Breast epithelium (tissue), 4 donors: ENCODE results near the gene GTPBP6. TPM values are rescaled to one million over a fixed set of nuclear protein-coding genes. Genes with fewer than 3 reads are reported as not detected.

Experiments used
- DNase-seq, 2 donors: peaks; one replicate each; pipeline ENCODE4 v3.0.0-alpha.2; 2019; ENCODE audit warnings: low spot score in 2 of 2
- H3K27ac ChIP-seq, 2 donors: fragments of 200-600 bp; sonication (generic) in 1 of 2; one replicate each; pipeline ENCODE4 v1.5.1; 2016 to 2019; ENCODE audit warnings: mild to moderate bottlenecking in 1 of 2
- H3K27me3 ChIP-seq, 2 donors: fragments of 200-600 bp; sonication (generic) in 1 of 2; one replicate each; pipeline versions ENCODE4 v1.5.1 to v1.6.0; 2017 to 2019; ENCODE audit warnings: control low read depth in 1 of 2, mild to moderate bottlenecking in 1 of 2
- H3K36me3 ChIP-seq: fragments of 200-600 bp; one replicate; pipeline ENCODE4 v1.5.1; 2019
- H3K4me1 ChIP-seq, 2 donors: fragments of 200-600 bp; sonication (generic); one replicate each; pipeline ENCODE4 v1.5.1; 2016 to 2019; ENCODE audit warnings: control low read depth in 1 of 2
- H3K4me3 ChIP-seq, 3 donors: fragments of 200-600 bp; sonication (generic); 1 replicate in 2 of 3; 2 replicates in 1 of 3; pipeline ENCODE4 v1.5.1; 2016 to 2019; ENCODE audit warnings: mild to moderate bottlenecking in 3 of 3, moderate library complexity in 2 of 3
- H3K9me3 ChIP-seq, 2 donors: fragments of 200-600 bp; sonication (generic) in 1 of 2; one replicate each; pipeline ENCODE4 v1.5.1; 2016 to 2019; ENCODE audit warnings: control low read depth in 1 of 2
- CTCF ChIP-seq, 3 donors: fragments of 450-650 bp; IDR thresholded peaks; one replicate each; pipeline ENCODE4 v1.5.1; 2016 to 2017; ENCODE audit warnings: antibody characterized with exemption in 3 of 3, mild to moderate bottlenecking in 3 of 3, moderate library complexity in 3 of 3
- POLR2A ChIP-seq: fragments of 450-650 bp; IDR thresholded peaks from one replicate; pipeline ENCODE4 v1.6.1; 2016; ENCODE audit warnings: antibody characterized with exemption, mild to moderate bottlenecking, moderate library complexity
- POLR2AphosphoS5 ChIP-seq, 3 donors: sonication (generic); formaldehyde crosslinking; IDR thresholded peaks; one replicate each; pipeline ENCODE4 v1.6.1; 2017; ENCODE audit warnings: antibody characterized with exemption in 3 of 3
- intact Hi-C: fragments of 100-400 bp; cut with DNase I; formaldehyde crosslinking; loops from one replicate; pipeline ENCODE4 v1.15.1; 2023; ENCODE audit warnings: low total_unique reads
- total RNA-seq, 3 donors: library from RNA; depleted of rRNA; stranded (reverse); fragments of >200 nt; gene quantifications; one replicate each; pipeline ENCODE4 v1.1.0, GENCODE V29; 2016

Gene GTPBP6
- total RNA-seq, 3 donors from 2014 or later: 25.5 to 45.9 (median 27.2) TPM

- no peaks in the 10 kb centered on the region for H3K36me3 ChIP-seq
- TF ChIP-seq POLR2AphosphoS5 (IDR thresholded peaks at IDR 0.05) (no peak), CTCF (IDR thresholded peaks at IDR 0.05) (no peak), POLR2A (no peak)
- peak overlapping the region; percentile 73 to 84 for H3K27ac ChIP-seq
- intact Hi-C loops: no loop called here
- H3K27me3 ChIP-seq: no peaks in the 10 kb centered on the region
- DNase-seq: no peak
- H3K9me3 ChIP-seq: no peaks in the 10 kb centered on the region
- peaks cover 0 to 4% of the 10 kb centered on the region in 2 donors for H3K4me1 ChIP-seq
- peak overlapping the region; percentile 45 to 82 (median 67) for H3K4me3 ChIP-seq
Measured at GRCh38 chrX:275476-275966, 43.1 kb downstream of the GTPBP6 start.

DNA sequence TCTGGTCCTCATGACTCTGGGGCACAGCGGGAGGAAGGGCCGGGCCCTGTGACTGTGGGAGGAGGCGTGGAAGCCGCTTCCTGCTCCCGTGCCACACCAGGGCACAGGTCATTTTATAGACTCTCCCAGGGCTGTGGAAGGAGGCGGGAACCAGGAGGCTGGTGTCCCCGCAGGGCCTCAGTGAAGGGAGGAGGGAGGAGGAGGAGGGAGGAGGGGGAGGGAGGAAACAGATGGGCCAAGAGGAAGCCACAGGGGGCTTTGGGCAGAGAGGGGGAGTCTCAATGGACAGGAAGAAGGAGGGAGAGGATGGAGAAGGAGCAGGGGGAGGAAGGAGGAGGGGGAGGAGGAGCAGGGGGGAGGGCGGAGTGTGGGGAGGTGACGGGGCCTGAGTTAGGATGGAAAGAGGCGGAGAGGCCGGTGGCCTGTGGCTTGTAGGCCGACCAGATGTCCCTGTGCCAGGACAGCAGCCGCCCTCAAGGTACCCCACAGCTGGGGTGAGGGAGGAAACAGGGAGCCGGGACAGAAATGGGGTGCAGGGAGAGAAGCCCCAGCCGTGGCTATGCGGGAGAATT lies 43.6 kb downstream of the GTPBP6 start:
- Histone ChIP-seq H3K27me3 (no peaks in the 10 kb centered on the region), H3K4me3 (peak overlapping the region; percentile 45 to 82 (median 67)), H3K36me3 (no peaks in the 10 kb centered on the region), H3K27ac (peak overlapping the region in 1 of 2 donors; percentile 84), H3K4me1 (peaks cover 0 to 4% of the 10 kb centered on the region in 2 donors), H3K9me3 (no peaks in the 10 kb centered on the region)
- no peak for DNase-seq
- TF ChIP-seq POLR2AphosphoS5 (IDR thresholded peaks at IDR 0.05) (no peak), CTCF (IDR thresholded peaks at IDR 0.05) (no peak), POLR2A (no peak)
- intact Hi-C loops: no loop called here

DNA sequence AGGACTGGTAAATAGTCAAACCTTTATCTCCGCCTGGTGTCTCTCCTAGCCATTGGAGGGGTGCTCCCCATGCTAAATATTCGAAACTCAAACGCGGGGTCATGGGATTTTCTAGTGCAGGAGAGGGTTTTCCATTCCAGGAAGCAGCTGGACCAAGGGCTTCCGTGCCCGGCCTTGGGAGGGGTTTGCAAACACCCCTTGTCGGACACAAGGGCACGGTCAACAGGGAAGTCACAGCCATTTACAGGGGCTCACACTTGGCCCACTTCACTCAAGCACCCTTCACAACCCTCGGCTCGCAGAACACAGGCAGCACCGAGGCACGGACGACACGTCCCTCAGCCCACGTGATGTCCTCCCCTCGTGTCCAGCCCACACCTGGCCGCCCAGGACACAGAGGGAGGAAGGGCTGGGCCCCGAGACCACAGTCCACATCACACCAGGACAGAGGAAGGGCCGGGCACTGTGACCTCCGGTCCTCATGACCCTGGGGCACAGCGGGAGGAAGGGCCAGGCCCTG lies 47.7 kb downstream of the GTPBP6 start:
- peaks cover 0 to 4% of the 10 kb centered on the region in 2 donors for H3K4me1 ChIP-seq
- peak in 1 of 2 donors; percentile 42 for DNase-seq
- H3K27me3 ChIP-seq: no peaks in the 10 kb centered on the region
- no peaks in the 10 kb centered on the region for H3K9me3 ChIP-seq
- no peak overlapping the region for H3K27ac ChIP-seq
- no peak overlapping the region for H3K4me3 ChIP-seq
- TF ChIP-seq POLR2AphosphoS5 (IDR thresholded peaks at IDR 0.05) (no peak), POLR2A (no peak), CTCF (IDR thresholded peaks at IDR 0.05) (no peak)
- no peaks in the 10 kb centered on the region for H3K36me3 ChIP-seq
- intact Hi-C loops: no loop called here

DNA sequence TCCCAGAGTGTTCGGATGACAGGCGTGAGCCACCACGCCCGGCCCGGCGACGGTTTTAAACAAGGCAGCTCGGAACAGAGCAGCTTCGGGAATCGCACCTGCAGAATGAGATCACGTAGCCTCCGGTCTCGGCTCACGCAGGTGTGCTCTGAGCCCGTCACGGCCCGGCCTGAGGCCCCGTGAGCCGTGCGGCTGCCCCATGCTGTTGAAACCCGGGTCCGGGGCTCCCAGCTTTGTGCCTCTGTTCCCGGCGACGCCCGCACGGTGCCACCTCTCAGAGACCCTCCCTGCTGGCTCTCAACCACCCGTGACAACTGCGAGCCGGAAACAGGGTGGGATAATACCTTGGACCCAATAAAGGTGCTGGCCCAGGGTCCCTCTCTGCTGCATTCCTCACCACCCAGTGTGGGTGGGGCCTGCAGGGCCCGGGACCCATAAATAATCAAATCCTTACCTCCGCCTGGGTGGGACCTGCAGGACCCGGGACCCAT lies 50.8 kb downstream of the GTPBP6 start:
- peak; percentile 3 to 50 for DNase-seq
- intact Hi-C loops: no loop called here
- Histone ChIP-seq H3K27ac (no peak overlapping the region), H3K9me3 (no peaks in the 10 kb centered on the region), H3K4me3 (no peak overlapping the region), H3K27me3 (no peaks in the 10 kb centered on the region), H3K4me1 (no peaks in the 10 kb centered on the region), H3K36me3 (no peaks in the 10 kb centered on the region)
- no peak for TF ChIP-seq POLR2A
- no peak for TF ChIP-seq POLR2AphosphoS5 (IDR thresholded peaks at IDR 0.05)
- no peak for TF ChIP-seq CTCF (IDR thresholded peaks at IDR 0.05)

- Histone ChIP-seq H3K4me3 (no peak overlapping the region), H3K4me1 (no peaks in the 10 kb centered on the region), H3K27ac (no peak overlapping the region), H3K27me3 (peaks cover 0 to 4% of the 10 kb centered on the region in 2 donors), H3K9me3 (no peaks in the 10 kb centered on the region), H3K36me3 (no peaks in the 10 kb centered on the region)
- DNase-seq: no peak
- TF ChIP-seq POLR2A (no peak), CTCF (IDR thresholded peaks at IDR 0.05) (no peak), POLR2AphosphoS5 (IDR thresholded peaks at IDR 0.05) (no peak)
- intact Hi-C loops: no loop called here
Measured at GRCh38 chrX:265502-265901, 53.1 kb downstream of the GTPBP6 start.
